GM18520 (cell line): Measurements from ENCODE around the gene MED25.

ENCODE experiments used
- ATAC-seq: cut with Tn5 transposase; IDR thresholded peaks from one replicate; pipeline ENCODE4 v1.9.1; 2021; ENCODE audit not compliant: unreplicated experiment

Gene MED25

GRCh38 chr19:49857061-49857837 lies 39.2 kb downstream of the MED25 start:
- ATAC-seq, result no peak

DNA sequence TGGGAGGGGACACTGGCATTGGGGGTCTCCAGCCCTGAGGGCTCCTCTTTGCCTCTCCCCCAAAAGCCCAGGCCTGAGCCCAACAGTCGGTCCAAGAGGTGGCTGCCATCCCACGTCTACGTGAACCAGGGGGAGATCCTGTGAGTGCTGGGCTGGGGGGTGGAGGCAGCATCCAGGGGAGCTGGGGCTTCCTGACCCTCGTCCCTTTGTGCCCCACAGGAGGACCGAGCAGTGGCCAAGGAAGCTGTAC lies 39.7 kb downstream of the MED25 start:
- ATAC-seq, result no peak

DNA sequence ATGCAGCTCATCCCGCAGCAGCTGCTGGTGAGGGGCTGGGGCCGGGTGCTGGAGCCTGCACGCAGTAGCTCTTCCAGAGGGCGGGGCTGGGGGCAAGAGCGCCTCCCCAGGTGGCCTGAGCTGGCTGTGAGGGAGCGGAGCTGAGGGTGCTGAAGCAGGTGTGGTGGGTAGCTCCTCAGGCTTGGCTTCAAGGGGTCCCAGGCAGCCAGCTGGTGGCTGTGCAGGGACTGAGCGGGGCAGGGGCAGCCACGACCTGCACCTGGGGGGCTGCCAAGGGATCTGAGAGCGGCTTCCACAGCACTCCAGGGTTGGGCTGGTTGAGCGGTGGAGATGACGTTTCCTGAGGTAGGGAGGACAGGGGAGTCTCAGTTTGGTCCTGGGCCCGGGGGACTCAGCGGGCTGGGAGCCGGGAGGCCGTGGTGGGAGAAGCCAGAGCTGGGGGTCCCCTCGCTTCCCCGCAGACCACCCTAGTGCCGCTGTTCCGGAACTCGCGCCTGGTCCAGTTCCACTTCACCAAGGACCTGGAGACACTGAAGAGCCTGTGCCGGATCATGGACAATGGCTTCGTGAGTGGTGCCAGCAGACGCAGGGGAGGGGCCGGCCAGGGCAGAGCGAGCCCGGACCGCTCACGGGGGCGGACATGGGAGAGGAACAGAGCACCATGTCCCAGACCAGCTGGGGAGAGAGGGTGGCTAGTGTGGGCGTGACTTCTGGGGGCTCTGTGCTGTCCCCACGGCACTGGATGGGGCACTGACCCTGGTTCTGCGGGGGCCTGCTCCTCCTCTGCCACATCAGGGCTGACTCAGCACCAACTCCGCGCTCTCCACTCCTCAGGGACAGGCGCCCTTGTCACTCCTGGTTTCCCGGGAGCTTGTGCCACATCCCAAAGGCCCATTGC lies 40.2 kb downstream of the MED25 start:
- ATAC-seq, result no peak

DNA sequence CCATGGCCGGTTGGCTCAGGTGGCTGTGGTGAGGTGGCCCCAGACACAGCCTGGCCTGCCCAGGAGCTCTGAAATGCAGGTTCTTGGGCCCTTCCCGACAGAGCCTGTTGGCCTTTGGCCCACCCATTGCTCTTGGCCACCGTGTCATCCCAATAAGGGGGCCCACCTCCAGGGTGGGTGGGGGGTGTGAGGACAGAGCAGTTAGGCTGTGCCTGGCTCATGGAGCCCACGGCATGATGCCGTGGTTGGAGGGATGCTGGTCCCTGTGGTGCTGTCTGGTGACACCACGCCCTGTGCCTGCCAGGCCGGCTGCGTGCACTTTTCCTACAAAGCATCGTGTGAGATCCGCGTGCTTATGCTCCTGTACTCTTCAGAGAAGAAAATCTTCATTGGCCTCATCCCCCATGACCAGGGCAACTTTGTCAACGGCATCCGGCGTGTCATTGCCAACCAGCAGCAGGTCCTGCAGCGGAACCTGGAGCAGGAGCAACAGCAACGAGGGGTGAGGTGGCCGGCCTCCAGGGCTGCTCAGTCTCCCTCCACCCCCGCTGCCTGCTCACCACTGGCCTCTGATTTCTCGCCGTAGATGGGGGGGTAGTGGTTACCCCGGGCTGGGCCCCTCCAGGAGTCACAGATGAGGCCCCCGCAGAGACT lies 41.7 kb downstream of the MED25 start:
- no peak for ATAC-seq

DNA sequence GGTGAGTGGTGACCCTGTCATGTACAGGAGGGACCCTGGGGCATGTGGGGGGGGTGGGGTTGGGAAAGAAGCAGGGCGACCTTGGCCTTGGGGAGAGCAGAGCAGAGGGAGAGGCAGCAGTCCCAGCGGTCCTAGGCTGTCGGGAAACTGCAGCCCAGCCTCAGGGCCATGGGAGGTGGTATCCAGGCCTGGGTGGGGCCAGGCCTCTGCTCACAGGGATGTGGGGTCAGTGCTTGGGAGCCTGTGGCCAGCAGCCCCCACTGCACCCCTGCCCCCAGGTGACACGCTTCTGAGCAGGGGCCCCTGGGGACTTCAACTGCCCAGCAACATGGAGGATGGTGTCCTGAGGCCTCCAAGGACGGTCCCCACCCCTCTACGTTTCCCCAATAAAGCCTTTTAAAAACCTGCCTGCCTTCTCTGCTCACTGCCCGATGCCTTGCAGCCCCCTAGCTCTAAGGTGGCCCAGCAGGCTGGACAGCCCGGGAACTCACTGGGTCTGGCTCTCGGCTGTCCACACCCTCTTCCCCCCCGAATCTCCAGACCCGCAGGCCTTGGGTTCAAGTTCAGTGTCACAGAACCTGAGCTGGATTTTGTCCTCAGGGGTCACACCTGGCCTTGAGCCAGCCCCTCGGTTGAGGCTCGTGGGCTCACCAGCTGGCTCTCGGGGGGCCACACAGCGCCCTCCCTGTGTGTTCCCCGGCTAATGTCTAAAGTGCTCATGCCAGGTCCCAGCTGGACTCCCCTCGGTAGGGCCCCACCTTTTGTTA lies 42.4 kb downstream of the MED25 start:
- no peak for ATAC-seq

- no peak for ATAC-seq
These were observed 43.0 kb downstream of the MED25 start for GRCh38 chr19:49861107-49861506.

DNA sequence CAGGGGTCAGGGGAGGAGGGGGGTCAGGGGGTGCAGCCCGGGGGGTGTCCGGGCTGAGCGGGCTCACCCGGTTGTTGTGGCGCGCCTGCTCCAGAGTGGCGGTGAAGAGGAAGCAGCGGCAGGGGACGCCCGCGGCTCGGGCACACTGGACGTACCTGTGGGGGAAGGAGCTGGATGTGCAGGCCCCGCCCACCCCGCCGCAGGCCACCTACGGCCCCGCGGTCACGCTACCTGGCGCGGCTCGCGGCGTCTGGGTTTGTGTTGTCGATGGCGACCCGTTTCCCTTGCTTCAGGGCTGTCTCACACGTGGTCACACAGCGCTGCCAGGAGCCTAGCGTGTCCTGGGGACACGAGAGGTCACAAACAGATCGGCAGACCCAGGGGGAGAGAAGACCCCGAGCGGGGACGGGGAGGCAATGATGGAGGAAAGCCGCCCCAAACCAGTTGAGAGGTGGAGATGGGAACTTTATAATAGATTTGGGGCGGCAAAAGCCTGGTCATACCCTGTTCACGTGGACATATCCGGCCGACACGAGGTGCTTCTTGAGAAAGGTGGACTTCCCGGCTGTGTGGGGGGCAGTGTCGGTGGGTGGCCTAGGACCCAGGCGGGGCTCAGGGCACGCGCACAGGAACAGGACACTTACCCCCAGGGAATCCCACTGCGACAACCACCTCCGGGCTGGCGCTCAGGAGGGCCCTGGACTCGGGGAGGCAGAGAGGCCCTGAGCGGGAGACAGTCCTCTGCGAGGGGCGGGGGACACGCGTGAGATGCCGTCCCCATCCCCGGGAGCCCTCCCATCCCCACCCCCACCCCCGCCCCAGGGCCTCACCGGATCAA lies 43.7 kb downstream of the MED25 start:
- no peak for ATAC-seq

DNA sequence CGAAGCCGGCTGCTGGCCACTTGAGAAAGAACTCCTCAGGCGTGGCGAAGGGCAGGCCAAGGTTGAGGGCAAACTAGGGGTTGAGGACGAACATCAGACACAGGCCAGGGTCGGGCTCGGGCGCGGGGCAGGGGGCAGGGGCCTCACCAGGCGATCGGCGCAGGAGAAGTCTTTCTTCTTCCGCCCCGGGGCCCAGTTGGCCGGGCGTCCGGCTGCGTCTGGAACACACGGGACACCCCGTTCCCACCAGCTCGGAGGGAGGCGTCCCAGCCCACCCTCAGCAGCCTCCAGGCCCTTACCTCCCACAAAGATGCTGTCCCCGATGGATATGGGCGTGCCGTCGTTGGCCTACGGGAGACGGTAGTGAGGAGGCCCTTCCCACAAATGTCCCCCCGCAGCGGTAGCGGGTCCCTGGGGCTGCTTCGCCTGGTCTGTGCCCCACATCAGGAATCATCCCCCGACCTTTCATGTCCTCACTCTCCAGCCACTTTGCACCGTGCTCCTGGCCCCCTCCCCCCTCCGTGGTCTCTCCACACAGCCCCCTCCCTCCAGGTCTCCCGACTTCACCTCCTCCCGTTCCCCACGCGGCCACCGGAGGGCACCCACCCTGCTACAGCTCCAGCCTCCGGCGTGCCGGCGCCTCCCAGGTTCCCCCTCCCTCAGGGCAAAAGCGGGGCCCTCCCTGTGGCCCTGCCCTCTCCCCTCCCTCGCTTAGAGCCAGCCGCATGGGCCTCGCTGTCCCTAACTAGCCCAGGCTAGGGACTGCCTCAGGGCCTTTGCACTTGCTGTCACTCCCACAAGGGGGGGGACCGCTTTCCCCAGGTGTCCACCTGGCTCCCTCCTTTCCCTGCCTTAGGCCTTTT lies 44.5 kb downstream of the MED25 start:
- no peak for ATAC-seq

DNA sequence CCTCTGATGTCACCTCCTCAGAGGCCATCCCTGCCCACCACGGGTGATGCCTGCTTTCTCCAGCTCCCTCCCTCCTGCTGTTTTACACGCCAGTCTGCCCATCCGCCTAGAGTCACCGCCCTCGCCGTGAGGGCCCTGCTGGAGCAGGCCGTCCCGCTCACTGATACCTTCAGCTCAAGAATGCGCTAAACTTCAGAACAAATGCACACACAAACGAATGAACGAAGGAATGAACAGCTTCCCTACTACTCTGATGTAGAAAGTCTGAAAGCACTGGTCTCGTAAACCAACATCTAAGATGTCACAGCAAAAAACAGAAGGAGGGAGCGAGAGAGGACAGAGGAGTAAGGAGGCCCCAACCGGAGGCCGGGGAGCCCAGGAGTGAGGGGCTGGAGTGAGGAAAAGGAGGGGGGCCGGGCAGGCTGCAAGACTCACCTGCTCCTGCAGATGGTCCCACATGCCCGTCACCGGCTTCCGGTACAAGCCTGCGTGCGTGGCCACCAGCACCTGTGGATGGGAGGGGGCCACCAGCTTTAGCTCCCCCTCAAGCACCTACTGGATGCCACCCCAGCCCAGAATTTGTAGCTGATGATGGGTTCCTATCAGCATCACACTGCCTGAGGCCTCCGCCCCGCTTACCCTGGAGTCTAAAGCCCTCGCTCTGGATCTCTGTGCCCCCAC lies 45.3 kb downstream of the MED25 start:
- ATAC-seq, result no peak

DNA sequence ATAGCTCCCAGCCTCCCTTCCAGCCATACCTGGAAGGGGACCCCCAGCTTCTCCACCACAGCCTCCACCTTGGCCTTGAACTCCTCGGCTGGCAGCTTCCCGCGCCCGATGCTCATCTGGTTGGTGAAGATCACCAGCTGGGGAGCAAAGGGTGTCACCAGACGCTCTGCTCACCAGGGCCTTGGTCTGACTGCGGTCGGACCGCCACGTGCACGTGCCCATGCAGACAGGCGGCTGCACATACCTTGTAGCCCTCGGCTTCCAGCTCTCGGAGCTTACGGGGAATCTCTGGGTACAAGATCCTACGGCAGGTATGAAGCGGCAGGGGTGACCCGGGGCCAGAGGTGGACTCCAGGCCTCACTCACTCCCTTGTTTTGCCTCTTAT lies 45.8 kb downstream of the MED25 start:
- no peak for ATAC-seq

DNA sequence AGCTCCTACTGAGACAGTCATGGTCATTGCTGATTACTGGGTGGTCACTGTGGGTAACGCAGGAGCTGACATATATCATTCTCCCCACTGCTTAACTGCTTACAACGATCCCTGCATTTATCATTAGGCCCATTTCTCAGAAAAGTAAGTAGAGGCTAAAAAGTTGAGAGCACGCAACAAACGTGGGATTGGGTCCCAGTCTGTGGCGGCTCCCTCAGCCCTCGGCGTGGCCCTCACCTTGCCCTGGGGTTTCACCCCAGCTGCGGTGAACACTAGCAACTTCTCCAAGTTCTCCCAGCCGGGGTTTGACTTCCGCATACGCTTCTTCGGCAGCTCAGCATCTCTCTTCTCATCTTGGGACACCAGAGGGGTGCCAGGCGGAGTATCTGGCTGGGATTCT lies 46.8 kb downstream of the MED25 start:
- no peak for ATAC-seq

GRCh38 chr19:49866933-49867782 lies 49.1 kb downstream of the MED25 start, which contains the start of gene PNKP:
TSS of gene PNKP (minus strand) at chr19:49867576. CDS start at chr19:49867204, 372 bp downstream.
- peak; percentile 24 for ATAC-seq

DNA sequence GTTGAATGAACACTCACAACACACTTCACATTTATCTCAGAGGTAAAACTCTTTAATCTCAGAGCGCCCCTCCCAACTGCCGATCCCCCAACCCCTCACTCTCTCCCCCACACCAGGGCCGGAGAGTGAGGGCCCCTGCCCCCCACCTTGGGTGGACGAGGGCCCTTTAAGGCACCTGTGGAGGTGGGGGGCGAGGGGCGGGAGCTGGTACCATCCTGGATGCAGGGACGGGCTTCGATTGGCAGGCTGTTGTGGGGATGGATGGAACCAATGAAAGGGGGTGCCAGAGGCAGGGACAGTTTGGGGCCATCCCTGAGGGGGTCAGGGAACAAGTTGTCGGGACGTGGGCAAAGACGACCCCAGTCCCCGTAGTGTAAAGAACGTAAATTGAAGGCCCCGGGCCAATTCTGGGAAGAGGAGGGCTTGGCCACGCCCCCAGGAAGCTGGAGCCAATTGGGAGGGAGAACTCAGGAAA lies 51.0 kb downstream of the MED25 start:
- peak; percentile 0 for ATAC-seq

GRCh38 chr19:49869484-49870308 lies 51.6 kb downstream of the MED25 start:
- peak; percentile 78 for ATAC-seq

DNA sequence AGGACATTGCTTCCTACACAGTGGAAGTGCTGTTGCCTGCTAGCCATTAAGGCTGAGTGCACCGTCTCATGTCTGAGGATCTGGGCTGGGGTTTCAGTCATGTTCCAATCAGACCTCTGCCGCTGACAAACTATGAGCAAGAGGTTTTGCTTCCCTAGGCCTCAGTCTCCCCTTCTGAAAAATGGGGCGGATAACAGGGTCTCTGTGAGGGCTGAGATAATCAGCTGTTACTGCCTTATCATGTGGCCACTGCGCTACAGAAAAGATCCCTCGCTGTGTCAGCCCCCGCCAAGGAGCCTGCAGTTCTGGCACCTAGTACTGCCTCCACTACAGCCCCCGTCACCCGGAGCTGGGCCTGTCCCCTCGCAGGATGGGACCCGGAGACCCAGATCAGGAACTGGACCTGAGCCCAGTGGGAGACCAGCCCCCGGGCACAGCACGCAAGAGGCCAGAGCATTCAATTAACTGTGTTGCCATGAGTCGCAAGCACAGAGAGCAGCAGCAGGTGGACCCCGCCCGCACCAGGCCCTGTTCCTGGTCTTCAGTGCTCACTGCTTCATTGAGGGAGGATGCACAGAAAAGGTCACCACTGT lies 52.3 kb downstream of the MED25 start:
- ATAC-seq, result no peak

DNA sequence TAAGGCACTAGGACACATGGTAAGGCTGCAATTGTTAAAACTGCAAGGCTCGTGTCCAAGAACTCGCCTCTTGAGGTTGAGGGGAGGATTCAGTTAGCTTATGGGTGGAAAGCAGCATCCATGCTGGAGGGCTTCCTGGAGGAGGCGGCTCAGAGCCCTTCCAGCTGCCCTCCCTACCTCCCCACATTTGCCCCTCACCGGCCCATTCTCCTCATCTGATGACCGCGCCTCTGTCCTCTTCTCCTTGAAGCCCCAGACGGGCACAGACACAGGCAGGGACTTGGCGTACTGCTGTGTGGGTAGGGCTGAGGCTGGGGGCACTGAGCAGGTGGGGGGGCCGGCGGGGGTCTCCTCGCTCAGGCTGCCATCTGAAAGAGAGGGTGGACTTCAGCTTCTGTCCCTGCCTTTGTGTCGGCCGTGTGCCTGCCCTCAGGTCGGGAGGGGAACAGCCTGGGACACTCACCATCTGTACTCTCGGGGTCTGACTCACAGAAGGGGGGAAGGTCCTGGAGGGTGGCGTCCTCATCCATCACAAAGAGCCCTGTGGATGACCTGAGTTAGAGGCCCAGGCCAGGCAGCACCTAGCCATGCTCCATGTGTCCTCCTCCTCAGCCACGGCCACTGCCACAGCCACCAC lies 53.4 kb downstream of the MED25 start:
- ATAC-seq, result no peak
